ENCODE results near the gene IMMP2L. TPM values are rescaled to one million over a fixed set of nuclear protein-coding genes. Genes with fewer than 3 reads are reported as not detected.

IMMP2L gene
- total RNA-seq, 1 donor from 2014 or later = 59.6 TPM

- no peaks in the 10 kb centered on the region for H3K27me3 Mint-ChIP-seq (ENCODE audit: low read depth)
- DNase-seq (ENCODE audit: low spot score in 2 of 2, unreplicated experiment in 2 of 2) = no peak
- peaks cover 5% of the 10 kb centered on the region for H3K36me3 Mint-ChIP-seq
- no peak for TF ChIP-seq CTCF (IDR thresholded peaks at IDR 0.05; ENCODE audit: unreplicated experiment)
- no peak overlapping the region for H3K4me3 Mint-ChIP-seq
- no peak overlapping the region for H3K27ac Mint-ChIP-seq
- H3K4me1 Mint-ChIP-seq = no peaks in the 10 kb centered on the region
- peaks cover 15% of the 10 kb centered on the region for H3K9me3 Mint-ChIP-seq
These were observed 160.8 kb downstream of the IMMP2L start for GRCh38 chr7:111401516-111401915.

GRCh38 chr7:111400088-111400487, 162.2 kb downstream of the IMMP2L start:
- no peaks in the 10 kb centered on the region for H3K4me1 Mint-ChIP-seq
- no peak for TF ChIP-seq CTCF (IDR thresholded peaks at IDR 0.05; ENCODE audit: unreplicated experiment)
- no peak overlapping the region for H3K27ac Mint-ChIP-seq
- no peak overlapping the region for H3K4me3 Mint-ChIP-seq
- H3K9me3 Mint-ChIP-seq = peaks cover 12% of the 10 kb centered on the region
- no peaks in the 10 kb centered on the region for H3K27me3 Mint-ChIP-seq (ENCODE audit: low read depth)
- peaks cover 6% of the 10 kb centered on the region for H3K36me3 Mint-ChIP-seq
- no peak for DNase-seq (ENCODE audit: low spot score in 2 of 2, unreplicated experiment in 2 of 2)

- Mint-ChIP-seq H3K27ac (no peak overlapping the region), H3K4me1 (peaks cover 16% of the 10 kb centered on the region), H3K27me3 (ENCODE audit: low read depth) (no peaks in the 10 kb centered on the region), H3K4me3 (no peak overlapping the region), H3K36me3 (peaks cover 6% of the 10 kb centered on the region), H3K9me3 (peaks cover 12% of the 10 kb centered on the region)
- DNase-seq (ENCODE audit: low spot score in 2 of 2, unreplicated experiment in 2 of 2) = no peak
- no peak for TF ChIP-seq CTCF (IDR thresholded peaks at IDR 0.05; ENCODE audit: unreplicated experiment)
These were observed 167.4 kb downstream of the IMMP2L start for GRCh38 chr7:111394891-111395290.

GRCh38 chr7:111393011-111393754, 169.1 kb downstream of the IMMP2L start:
- no peak for DNase-seq (ENCODE audit: low spot score in 2 of 2, unreplicated experiment in 2 of 2)
- Mint-ChIP-seq H3K9me3 (peaks cover 7% of the 10 kb centered on the region), H3K27me3 (ENCODE audit: low read depth) (no peaks in the 10 kb centered on the region), H3K27ac (peak overlapping the region; percentile 69), H3K36me3 (peaks cover 3% of the 10 kb centered on the region), H3K4me3 (no peak overlapping the region), H3K4me1 (peaks cover 16% of the 10 kb centered on the region)
- TF ChIP-seq CTCF (IDR thresholded peaks at IDR 0.05; ENCODE audit: unreplicated experiment) = no peak

- H3K9me3 Mint-ChIP-seq = peaks cover 7% of the 10 kb centered on the region
- peaks cover 3% of the 10 kb centered on the region for H3K36me3 Mint-ChIP-seq
- H3K4me1 Mint-ChIP-seq = peaks cover 16% of the 10 kb centered on the region
- no peaks in the 10 kb centered on the region for H3K27me3 Mint-ChIP-seq (ENCODE audit: low read depth)
- TF ChIP-seq CTCF (IDR thresholded peaks at IDR 0.05; ENCODE audit: unreplicated experiment) = no peak
- H3K27ac Mint-ChIP-seq = peak overlapping the region; percentile 39
- DNase-seq (ENCODE audit: low spot score in 2 of 2, unreplicated experiment in 2 of 2) = no peak
- H3K4me3 Mint-ChIP-seq = no peak overlapping the region
These were observed 170.0 kb downstream of the IMMP2L start for GRCh38 chr7:111392294-111392693.

Data from mesothelial cell of epicardium (in vitro differentiated cells).